Transverse colon (tissue), 4 donors: ENCODE results near the gene ABHD6.

Experiments
- CTCF ChIP-seq, 5 experiments: fragments of 200-600 bp in 3 of 5; fragments of 450-650 bp in 2 of 5; sonication (generic) in 3 of 5; IDR thresholded peaks; 1 replicate in 2 of 5; 2 replicates in 3 of 5; pipeline ENCODE4 v1.5.1; 2016 to 2017; ENCODE audit warnings: antibody characterized with exemption in 5 of 5, inconsistent platforms in 3 of 5, mild to moderate bottlenecking in 2 of 5, moderate library complexity in 1 of 5
- EP300 ChIP-seq: sonication (generic); formaldehyde crosslinking; IDR thresholded peaks from one replicate; pipeline ENCODE4 v1.6.1; 2017; ENCODE audit warnings: antibody characterized with exemption, low read depth
- POLR2A ChIP-seq: fragments of 450-650 bp; IDR thresholded peaks from one replicate; pipeline ENCODE4 v1.6.1; 2016; ENCODE audit warnings: antibody characterized with exemption, mild to moderate bottlenecking, moderate library complexity
- POLR2AphosphoS5 ChIP-seq, 3 donors: sonication (generic); formaldehyde crosslinking; IDR thresholded peaks; one replicate each; pipeline ENCODE4 v1.6.1; 2016; ENCODE audit warnings: antibody characterized with exemption in 3 of 3

- TF ChIP-seq CTCF (IDR thresholded peaks at IDR 0.05), result no peak
- TF ChIP-seq POLR2AphosphoS5 (IDR thresholded peaks at IDR 0.05), result no peak
- no peak for TF ChIP-seq POLR2A
- TF ChIP-seq EP300, result no peak
Measured at GRCh38 chr3:58334013-58334321, 96.4 kb downstream of the ABHD6 start.
